GM13977 (cell line): ENCODE data around the gene PTPRK.

Source experiments
- DNase-seq: peaks from one replicate; pipeline ENCODE4 v3.0.0; 2012; ENCODE audit warnings: low spot score
- CTCF ChIP-seq: IDR thresholded peaks from 2 replicates; pipeline ENCODE4 v1.5.1; 2012; ENCODE audit warnings: mild to moderate bottlenecking, control low read depth; ENCODE audit not compliant: insufficient read depth; ENCODE audit errors: extremely low read depth, missing control alignments
- in situ Hi-C: fragments of 300-500 bp; cut with MboI; formaldehyde crosslinking; loops from one replicate; pipeline ENCODE4 v1.12.0; 2022; ENCODE audit warnings: low sequenced_read_pairs, low pct_unique_long_range_greater_than_20kb, mixed read lengths, inconsistent platforms; ENCODE audit not compliant: unreplicated experiment

PTPRK gene

GRCh38 chr6:128127650-128128049, 392.7 kb downstream of the PTPRK start:
- in situ Hi-C loops: no loop called here
- no peak for DNase-seq
- TF ChIP-seq CTCF: no peak

- no peak for DNase-seq
- in situ Hi-C loops: no loop called here
- TF ChIP-seq CTCF: no peak
These were observed 395.7 kb downstream of the PTPRK start for GRCh38 chr6:128124713-128125112.

- no peak for TF ChIP-seq CTCF
- in situ Hi-C loops: no loop called here
- DNase-seq: no peak
These were observed 398.8 kb downstream of the PTPRK start for GRCh38 chr6:128121610-128122009.

GRCh38 chr6:128121190-128121589, 399.2 kb downstream of the PTPRK start:
- in situ Hi-C loops: no loop called here
- no peak for TF ChIP-seq CTCF
- no peak for DNase-seq

GRCh38 chr6:128118401-128118800, 402.0 kb downstream of the PTPRK start:
- DNase-seq: no peak
- in situ Hi-C loops: no loop called here

GRCh38 chr6:128117916-128118315, 402.5 kb downstream of the PTPRK start:
- in situ Hi-C loops: no loop called here
- no peak for TF ChIP-seq CTCF
- DNase-seq: no peak

More at GRCh38 chr6:128118401-128118800, 402.0 kb downstream of the PTPRK start:
- TF ChIP-seq CTCF: no peak

- in situ Hi-C loops: no loop called here
- DNase-seq: no peak
- TF ChIP-seq CTCF: no peak
These were observed 406.2 kb downstream of the PTPRK start for GRCh38 chr6:128114164-128114563.
